Measurements from ENCODE around the gene ZNF629. TPM values are rescaled to one million over a fixed set of nuclear protein-coding genes. Genes with fewer than 3 reads are reported as not detected.

The ZNF629 gene
- polyA plus RNA-seq, 1 donor from 2014 or later, result 10.4 TPM

DNA sequence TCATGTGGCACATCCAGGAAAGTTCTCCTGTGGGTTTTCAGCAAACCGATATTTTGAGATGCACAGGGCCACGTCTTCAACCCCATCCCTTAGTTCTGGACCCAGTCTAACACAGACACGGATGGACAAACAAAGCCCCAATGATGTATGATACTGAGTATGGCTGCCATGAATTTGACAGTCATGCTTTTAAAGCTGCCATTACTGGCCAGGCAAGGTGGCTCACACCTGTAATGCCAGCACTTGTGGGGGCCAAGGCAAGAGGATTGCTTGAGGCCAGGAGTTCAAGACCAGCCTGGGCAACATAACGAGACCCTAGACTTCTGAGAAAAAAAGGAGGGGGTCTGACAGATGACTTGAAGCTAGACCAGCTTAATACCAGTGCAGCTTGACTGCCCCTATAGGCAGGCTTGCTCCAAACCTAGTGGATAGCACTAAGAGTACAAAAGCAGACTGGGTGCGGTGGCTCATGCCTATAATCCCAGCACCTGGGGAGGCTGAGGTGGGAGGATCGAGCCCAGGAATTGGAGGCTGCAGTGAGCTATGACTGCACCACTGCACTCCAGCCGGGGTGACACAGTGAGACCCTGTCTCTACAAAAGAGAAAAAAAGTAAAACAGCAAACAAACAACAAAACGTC, 10.8 kb upstream of the ZNF629 start:
- no peaks in the 10 kb centered on the region for H3K9me3 ChIP-seq (ENCODE audit: low read length)
- no peaks in the 10 kb centered on the region for H3K36me3 ChIP-seq (ENCODE audit: insufficient read depth, low read length)
- no peaks in the 10 kb centered on the region for H3K79me2 ChIP-seq (replicated peaks; ENCODE audit: insufficient read depth, low read length)
- H2AFZ ChIP-seq (ENCODE audit: low read depth, low read length), result no peak overlapping the region
- no peak for TF ChIP-seq MXI1 (conservative IDR thresholded peaks at IDR 0.05; ENCODE audit: poor library complexity, severe bottlenecking)
- TF ChIP-seq, protein P1, sequence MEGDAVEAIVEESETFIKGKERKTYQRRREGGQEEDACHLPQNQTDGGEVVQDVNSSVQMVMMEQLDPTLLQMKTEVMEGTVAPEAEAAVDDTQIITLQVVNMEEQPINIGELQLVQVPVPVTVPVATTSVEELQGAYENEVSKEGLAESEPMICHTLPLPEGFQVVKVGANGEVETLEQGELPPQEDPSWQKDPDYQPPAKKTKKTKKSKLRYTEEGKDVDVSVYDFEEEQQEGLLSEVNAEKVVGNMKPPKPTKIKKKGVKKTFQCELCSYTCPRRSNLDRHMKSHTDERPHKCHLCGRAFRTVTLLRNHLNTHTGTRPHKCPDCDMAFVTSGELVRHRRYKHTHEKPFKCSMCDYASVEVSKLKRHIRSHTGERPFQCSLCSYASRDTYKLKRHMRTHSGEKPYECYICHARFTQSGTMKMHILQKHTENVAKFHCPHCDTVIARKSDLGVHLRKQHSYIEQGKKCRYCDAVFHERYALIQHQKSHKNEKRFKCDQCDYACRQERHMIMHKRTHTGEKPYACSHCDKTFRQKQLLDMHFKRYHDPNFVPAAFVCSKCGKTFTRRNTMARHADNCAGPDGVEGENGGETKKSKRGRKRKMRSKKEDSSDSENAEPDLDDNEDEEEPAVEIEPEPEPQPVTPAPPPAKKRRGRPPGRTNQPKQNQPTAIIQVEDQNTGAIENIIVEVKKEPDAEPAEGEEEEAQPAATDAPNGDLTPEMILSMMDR (IDR thresholded peaks at IDR 0.05; ENCODE audit: poor library complexity, severe bottlenecking), result no peak
- no peak for TF ChIP-seq EP300 (conservative IDR thresholded peaks at IDR 0.05; ENCODE audit: poor library complexity, severe bottlenecking)
- TF ChIP-seq, protein P2, sequence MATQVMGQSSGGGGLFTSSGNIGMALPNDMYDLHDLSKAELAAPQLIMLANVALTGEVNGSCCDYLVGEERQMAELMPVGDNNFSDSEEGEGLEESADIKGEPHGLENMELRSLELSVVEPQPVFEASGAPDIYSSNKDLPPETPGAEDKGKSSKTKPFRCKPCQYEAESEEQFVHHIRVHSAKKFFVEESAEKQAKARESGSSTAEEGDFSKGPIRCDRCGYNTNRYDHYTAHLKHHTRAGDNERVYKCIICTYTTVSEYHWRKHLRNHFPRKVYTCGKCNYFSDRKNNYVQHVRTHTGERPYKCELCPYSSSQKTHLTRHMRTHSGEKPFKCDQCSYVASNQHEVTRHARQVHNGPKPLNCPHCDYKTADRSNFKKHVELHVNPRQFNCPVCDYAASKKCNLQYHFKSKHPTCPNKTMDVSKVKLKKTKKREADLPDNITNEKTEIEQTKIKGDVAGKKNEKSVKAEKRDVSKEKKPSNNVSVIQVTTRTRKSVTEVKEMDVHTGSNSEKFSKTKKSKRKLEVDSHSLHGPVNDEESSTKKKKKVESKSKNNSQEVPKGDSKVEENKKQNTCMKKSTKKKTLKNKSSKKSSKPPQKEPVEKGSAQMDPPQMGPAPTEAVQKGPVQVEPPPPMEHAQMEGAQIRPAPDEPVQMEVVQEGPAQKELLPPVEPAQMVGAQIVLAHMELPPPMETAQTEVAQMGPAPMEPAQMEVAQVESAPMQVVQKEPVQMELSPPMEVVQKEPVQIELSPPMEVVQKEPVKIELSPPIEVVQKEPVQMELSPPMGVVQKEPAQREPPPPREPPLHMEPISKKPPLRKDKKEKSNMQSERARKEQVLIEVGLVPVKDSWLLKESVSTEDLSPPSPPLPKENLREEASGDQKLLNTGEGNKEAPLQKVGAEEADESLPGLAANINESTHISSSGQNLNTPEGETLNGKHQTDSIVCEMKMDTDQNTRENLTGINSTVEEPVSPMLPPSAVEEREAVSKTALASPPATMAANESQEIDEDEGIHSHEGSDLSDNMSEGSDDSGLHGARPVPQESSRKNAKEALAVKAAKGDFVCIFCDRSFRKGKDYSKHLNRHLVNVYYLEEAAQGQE (IDR thresholded peaks at IDR 0.05; ENCODE audit: borderline replicate concordance), result no peak
- TF ChIP-seq SMC3 (conservative IDR thresholded peaks at IDR 0.05; ENCODE audit: poor library complexity), result no peak
- no peak for TF ChIP-seq EZH2 (IDR thresholded peaks at IDR 0.05; ENCODE audit: borderline replicate concordance, insufficient read depth, low read length, poor library complexity, severe bottlenecking)
- no peak for TF ChIP-seq POLR2AphosphoS5 (IDR thresholded peaks at IDR 0.05)
- TF ChIP-seq RAD21 (conservative IDR thresholded peaks at IDR 0.05), result no peak
- no peak for TF ChIP-seq TAF1 (IDR thresholded peaks at IDR 0.05; ENCODE audit: low read depth)
- no peaks in the 10 kb centered on the region for H3K27me3 ChIP-seq (ENCODE audit: insufficient read depth, low read depth, low read length)
- H3K9me2 ChIP-seq (ENCODE audit: insufficient read depth, low read length), result no peaks in the 10 kb centered on the region
- no peak overlapping the region for H3K27ac ChIP-seq (ENCODE audit: low read length)
- H3K4me3 ChIP-seq (ENCODE audit: low read length), result no peak overlapping the region
- no peak overlapping the region for H3K4me2 ChIP-seq (ENCODE audit: low read length)
- no peaks in the 10 kb centered on the region for H4K20me1 ChIP-seq (ENCODE audit: insufficient read depth)
- H3K9ac ChIP-seq (ENCODE audit: low read length), result no peak overlapping the region
- H3F3A ChIP-seq (ENCODE audit: insufficient read depth, low read length, poor library complexity, severe bottlenecking), result no peaks in the 10 kb centered on the region

DNA sequence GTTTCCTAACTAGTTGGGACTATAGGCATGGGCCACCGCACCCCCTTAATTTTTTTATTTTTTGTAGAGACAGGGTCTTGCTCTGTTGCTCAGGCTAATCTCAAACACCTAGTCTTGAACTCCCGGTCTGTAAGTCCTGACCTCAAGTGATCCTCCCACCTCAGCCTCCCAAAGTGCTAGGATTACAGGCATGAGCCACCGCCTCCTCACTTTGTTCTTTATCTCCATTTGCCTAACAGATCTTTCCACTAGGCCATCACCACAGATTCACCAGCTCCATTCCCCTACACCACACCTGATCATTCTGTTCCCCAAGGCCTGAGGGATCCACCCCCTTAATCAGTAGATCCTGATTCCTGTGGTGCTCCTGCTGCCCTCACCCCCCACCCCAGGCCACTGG, 7.6 kb upstream of the ZNF629 start:
- Histone ChIP-seq H2AFZ (ENCODE audit: low read depth, low read length) (no peak overlapping the region), H3K4me3 (ENCODE audit: low read length) (no peak overlapping the region), H3K9me3 (ENCODE audit: low read length) (no peaks in the 10 kb centered on the region), H4K20me1 (ENCODE audit: insufficient read depth) (no peaks in the 10 kb centered on the region), H3K27me3 (ENCODE audit: insufficient read depth, low read depth, low read length) (no peaks in the 10 kb centered on the region), H3K9me2 (ENCODE audit: insufficient read depth, low read length) (no peaks in the 10 kb centered on the region), H3K36me3 (ENCODE audit: insufficient read depth, low read length) (no peaks in the 10 kb centered on the region), H3K79me2 (replicated peaks; ENCODE audit: insufficient read depth, low read length) (no peaks in the 10 kb centered on the region), H3F3A (ENCODE audit: insufficient read depth, low read length, poor library complexity, severe bottlenecking) (no peaks in the 10 kb centered on the region), H3K4me2 (ENCODE audit: low read length) (no peak overlapping the region), H3K27ac (ENCODE audit: low read length) (no peak overlapping the region), H3K9ac (ENCODE audit: low read length) (no peak overlapping the region)
- TF ChIP-seq, protein P1 (IDR thresholded peaks at IDR 0.05; ENCODE audit: poor library complexity, severe bottlenecking), result no peak
- TF ChIP-seq EZH2 (IDR thresholded peaks at IDR 0.05; ENCODE audit: borderline replicate concordance, insufficient read depth, low read length, poor library complexity, severe bottlenecking), result no peak
- no peak for TF ChIP-seq POLR2AphosphoS5 (IDR thresholded peaks at IDR 0.05)
- TF ChIP-seq SMC3 (conservative IDR thresholded peaks at IDR 0.05; ENCODE audit: poor library complexity), result no peak
- TF ChIP-seq MXI1 (conservative IDR thresholded peaks at IDR 0.05; ENCODE audit: poor library complexity, severe bottlenecking), result no peak
- no peak for TF ChIP-seq RAD21 (conservative IDR thresholded peaks at IDR 0.05)
- TF ChIP-seq, protein P2 (IDR thresholded peaks at IDR 0.05; ENCODE audit: borderline replicate concordance), result no peak
- TF ChIP-seq TAF1 (IDR thresholded peaks at IDR 0.05; ENCODE audit: low read depth), result no peak
- no peak for TF ChIP-seq EP300 (conservative IDR thresholded peaks at IDR 0.05; ENCODE audit: poor library complexity, severe bottlenecking)
